ENCODE results near the gene ERBB2.

The ERBB2 gene

GRCh38 chr17:39661744-39662541 lies 37.9 kb upstream of the ERBB2 start:
- no peak for ATAC-seq (replicated peaks)
- no peak overlapping the region for H3K27ac Mint-ChIP-seq
- DNase-seq, result no peak
- H3K36me3 Mint-ChIP-seq, result peaks cover 32 to 51% of the 10 kb centered on the region in 2 donors
- peaks cover 64 to 86% of the 10 kb centered on the region in 2 donors for H3K4me1 Mint-ChIP-seq
- H3K4me3 Mint-ChIP-seq, result no peak overlapping the region
- no peaks in the 10 kb centered on the region for H3K9me3 Mint-ChIP-seq
- H3K27me3 Mint-ChIP-seq, result peaks cover 4 to 11% of the 10 kb centered on the region in 2 donors

DNA sequence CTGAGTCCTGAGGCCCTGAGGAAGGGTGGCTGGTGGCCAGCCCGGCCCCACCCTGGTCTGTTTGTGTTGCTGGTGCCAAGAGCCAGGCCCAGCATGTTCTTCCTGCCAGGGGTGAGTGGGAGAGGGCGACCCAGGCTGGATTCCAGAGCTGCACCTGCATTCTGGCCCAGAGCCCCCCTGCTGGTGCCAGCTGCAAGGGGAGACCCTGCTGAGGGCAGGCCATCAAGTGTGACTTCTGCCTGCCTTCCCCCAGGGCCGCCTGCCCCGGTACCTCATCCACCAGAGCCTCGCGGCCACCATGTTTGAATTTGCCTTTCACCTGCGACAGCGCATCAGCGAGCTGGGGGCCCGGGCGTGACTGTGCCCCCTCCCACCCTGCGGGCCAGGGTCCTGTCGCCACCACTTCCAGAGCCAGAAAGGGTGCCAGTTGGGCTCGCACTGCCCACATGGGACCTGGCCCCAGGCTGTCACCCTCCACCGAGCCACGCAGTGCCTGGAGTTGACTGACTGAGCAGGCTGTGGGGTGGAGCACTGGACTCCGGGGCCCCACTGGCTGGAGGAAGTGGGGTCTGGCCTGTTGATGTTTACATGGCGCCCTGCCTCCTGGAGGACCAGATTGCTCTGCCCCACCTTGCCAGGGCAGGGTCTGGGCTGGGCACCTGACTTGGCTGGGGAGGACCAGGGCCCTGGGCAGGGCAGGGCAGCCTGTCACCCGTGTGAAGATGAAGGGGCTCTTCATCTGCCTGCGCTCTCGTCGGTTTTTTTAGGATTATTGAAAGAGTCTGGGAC lies 37.1 kb upstream of the ERBB2 start:
- DNase-seq (no peak), ATAC-seq (replicated peaks) (no peak)
- Mint-ChIP-seq H3K4me3 (no peak overlapping the region), H3K9me3 (no peaks in the 10 kb centered on the region), H3K4me1 (peaks cover 63 to 86% of the 10 kb centered on the region in 2 donors), H3K27ac (no peak overlapping the region), H3K27me3 (peaks cover 4 to 14% of the 10 kb centered on the region in 2 donors), H3K36me3 (peaks cover 29 to 48% of the 10 kb centered on the region in 2 donors)

DNA sequence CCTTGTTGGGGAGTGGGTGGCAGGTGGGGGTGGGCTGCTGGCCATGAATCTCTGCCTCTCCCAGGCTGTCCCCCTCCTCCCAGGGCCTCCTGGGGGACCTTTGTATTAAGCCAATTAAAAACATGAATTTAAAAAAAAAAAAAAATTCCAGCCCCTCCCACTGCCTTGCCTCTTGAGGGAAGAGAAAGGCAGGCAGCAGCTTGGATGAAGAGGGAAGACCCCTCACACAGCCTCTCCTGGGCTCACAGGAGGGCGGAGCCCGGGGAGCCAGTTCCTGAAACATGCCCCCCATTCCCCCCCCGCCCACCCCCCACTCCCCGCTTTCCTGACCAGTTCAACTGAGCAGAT lies 36.5 kb upstream of the ERBB2 start:
- DNase-seq, result no peak
- Mint-ChIP-seq H3K9me3 (no peaks in the 10 kb centered on the region), H3K27me3 (peaks cover 5 to 15% of the 10 kb centered on the region in 2 donors), H3K36me3 (peaks cover 27 to 42% of the 10 kb centered on the region in 2 donors), H3K4me1 (peaks cover 58 to 86% of the 10 kb centered on the region in 2 donors), H3K4me3 (no peak overlapping the region), H3K27ac (no peak overlapping the region)
- ATAC-seq (replicated peaks), result no peak

DNA sequence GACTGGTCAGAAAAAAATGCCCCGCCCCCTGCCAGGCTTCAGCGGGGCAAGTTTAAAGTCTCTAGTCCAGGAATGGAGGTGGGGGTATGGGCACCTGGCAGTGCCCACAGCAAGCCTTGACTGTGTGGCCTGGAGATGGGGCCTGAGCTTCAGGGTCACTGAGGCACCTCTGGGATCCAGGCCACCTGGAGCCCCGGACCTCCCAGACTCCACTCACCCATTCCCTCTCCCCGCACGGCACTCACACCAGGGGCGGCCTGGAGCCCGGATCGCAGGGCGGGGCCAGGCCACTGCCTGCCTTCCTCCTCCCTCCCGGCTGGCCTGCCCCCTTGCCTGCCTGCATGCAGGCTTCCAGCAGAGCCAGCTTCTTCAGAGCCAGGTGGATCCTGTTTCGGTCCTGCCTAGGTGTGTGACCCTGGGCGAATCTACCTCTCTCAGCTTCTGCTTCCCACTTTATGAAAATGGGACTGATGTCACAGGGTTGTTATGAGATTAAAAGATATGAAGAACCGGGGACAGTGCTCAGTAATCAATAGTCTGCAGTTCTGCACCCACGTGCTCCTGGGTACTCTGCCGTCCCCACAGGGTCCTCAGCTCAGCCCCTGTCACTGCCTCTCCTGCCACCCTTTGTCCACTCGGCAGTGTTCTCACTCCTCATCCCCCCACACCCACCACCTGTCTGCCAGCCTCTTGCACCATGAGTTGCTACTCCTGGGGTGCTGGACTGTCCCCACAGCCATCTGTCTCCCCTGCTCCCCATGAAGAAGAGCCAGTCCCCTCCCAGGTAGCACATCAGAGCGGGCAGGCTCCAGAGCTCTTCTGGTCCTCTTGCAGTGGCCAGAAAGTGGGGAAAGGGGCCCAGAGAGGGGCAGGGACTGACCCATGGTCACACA lies 35.9 kb upstream of the ERBB2 start:
- Mint-ChIP-seq H3K27ac (peak overlapping the region; percentile 62), H3K36me3 (peaks cover 28 to 36% of the 10 kb centered on the region in 2 donors), H3K4me3 (no peak overlapping the region), H3K9me3 (no peaks in the 10 kb centered on the region), H3K27me3 (peaks cover 10 to 22% of the 10 kb centered on the region in 2 donors), H3K4me1 (peaks cover 58 to 86% of the 10 kb centered on the region in 2 donors)
- no peak for DNase-seq
- ATAC-seq (replicated peaks), result no peak

DNA sequence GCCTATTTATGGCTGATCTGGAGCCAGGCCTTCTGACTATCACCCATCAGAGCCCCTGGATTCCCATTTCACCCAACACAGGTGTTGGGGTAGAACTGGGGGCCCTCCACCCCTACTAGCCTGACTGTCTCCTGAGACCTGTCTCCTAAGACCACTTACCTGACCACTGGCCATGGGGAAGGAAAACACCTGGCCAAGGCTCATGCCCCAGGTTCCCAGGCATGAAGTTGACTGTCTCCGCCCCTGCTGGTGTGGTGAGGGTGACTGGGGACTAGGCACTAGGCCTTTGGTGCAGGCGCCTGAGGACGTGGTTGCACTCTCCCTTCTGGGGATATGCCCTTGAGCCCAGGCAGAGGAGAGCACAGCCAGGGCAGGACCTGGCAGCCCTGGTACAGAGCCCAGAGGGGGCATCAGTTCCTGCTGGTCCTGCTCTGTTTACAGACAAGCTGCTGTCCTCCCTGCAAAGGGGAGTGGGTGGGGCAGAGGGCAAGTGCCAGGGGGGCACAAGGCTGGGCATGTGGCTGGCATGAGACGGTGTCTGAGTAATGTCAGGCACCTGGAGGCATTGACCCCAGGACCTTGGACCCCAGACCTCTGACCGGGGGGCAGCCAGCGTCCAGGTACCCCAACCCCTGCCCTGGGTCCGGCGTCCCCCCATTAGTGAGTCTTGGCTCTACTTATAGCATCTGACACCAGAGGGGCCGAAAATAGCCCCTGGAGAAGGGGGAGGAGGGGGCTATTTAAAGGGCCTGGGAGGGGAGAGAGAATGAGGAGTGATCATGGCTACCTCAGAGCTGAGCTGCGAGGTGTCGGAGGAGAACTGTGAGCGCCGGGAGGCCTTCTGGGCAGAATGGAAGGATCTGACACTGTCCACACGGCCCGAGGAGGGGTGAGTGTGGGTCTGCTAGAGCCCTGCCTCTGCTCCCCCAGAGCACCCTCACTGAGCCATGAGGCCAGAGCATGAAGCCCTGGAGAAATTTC lies 35.0 kb upstream of the ERBB2 start, which contains the start of gene TCAP:
Gene TCAP, plus strand, starts transcription at position 769 of the 981 bp plus-strand sequence. Its CDS starts 11 bp downstream, at position 780.
- DNase-seq, result no peak
- H3K36me3 Mint-ChIP-seq, result peaks cover 28 to 29% of the 10 kb centered on the region in 2 donors
- no peak for ATAC-seq (replicated peaks)
- peak within 1 kb of the TSS; percentile 62 for H3K27ac Mint-ChIP-seq
- no peaks in the 10 kb centered on the region for H3K9me3 Mint-ChIP-seq
- peaks cover 48 to 83% of the 10 kb centered on the region in 2 donors for H3K4me1 Mint-ChIP-seq
- H3K4me3 Mint-ChIP-seq, result no peak within 1 kb of the TSS
- H3K27me3 Mint-ChIP-seq, result peaks cover 10 to 23% of the 10 kb centered on the region in 2 donors

- ATAC-seq (replicated peaks) (peak in 1 of 2 donors; percentile 38), DNase-seq (no peak)
- Mint-ChIP-seq H3K9me3 (no peaks in the 10 kb centered on the region), H3K4me1 (peaks cover 41 to 79% of the 10 kb centered on the region in 2 donors), H3K36me3 (peaks cover 21 to 22% of the 10 kb centered on the region in 2 donors), H3K27ac (peak overlapping the region; percentile 25), H3K4me3 (no peak overlapping the region), H3K27me3 (peaks cover 10 to 23% of the 10 kb centered on the region in 2 donors)
These were observed 34.1 kb upstream of the ERBB2 start for GRCh38 chr17:39665642-39666224.

DNA sequence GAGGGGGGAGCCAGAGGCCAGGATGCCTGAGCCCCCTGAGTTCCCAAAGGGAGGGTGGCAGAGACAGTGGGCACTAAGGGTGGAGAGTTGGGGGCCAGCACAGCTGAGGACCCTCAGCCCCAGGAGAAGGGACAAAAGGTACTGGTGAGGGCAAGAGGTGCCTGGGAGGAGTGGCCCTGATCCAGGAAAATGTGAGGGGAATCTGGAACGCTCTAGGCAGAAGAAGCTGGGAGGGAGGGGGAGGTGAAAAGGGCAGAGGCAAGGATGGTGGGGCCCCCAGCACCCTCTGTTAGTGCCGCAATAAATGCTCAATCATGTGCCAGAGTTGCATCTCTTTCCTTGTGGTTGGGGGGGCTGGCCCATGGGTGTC lies 33.6 kb upstream of the ERBB2 start:
- Mint-ChIP-seq H3K4me3 (no peak overlapping the region), H3K9me3 (no peaks in the 10 kb centered on the region), H3K27me3 (peaks cover 10 to 23% of the 10 kb centered on the region in 2 donors), H3K4me1 (peaks cover 36 to 75% of the 10 kb centered on the region in 2 donors), H3K27ac (no peak overlapping the region), H3K36me3 (peaks cover 16 to 17% of the 10 kb centered on the region in 2 donors)
- DNase-seq (no peak), ATAC-seq (replicated peaks) (no peak)

DNA sequence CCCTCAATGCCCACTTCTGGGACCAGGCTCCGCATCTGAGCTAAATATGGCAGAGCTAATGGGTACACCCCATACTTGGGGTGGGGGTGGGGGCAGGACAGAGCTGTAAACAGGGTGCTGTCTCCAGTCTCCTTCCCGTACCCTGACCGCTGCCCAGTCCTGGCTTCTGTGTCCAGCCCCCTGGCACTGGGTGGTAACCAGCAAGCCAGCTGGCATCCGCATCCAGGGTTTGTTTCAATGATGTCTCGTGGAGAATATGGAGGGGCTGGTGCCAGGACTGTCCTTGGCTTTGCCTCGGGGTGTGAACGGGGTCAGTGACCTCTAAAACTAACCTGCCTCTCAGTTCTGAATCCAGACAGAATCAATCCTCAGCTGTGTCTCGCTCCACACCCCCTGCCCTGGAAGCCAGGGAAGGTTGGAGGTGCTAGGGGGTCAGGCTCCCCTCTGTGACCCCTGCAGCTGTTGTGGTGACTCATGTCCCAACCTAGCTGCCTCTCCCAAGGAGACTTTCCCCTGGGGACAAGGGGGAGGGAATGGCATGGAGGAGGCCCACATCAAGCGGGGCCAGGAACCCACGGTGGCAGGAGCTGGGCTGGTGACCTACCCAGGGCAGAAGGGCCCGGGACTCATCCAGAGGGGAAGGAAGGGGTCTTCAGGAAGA lies 33.1 kb upstream of the ERBB2 start:
- no peaks in the 10 kb centered on the region for H3K9me3 Mint-ChIP-seq
- peak overlapping the region in 1 of 2 donors; percentile 85 for H3K4me3 Mint-ChIP-seq
- DNase-seq (no peak), ATAC-seq (replicated peaks) (no peak)
- H3K27me3 Mint-ChIP-seq, result peaks cover 10 to 24% of the 10 kb centered on the region in 2 donors
- peak overlapping the region; percentile 76 for H3K27ac Mint-ChIP-seq
- peaks cover 11 to 12% of the 10 kb centered on the region in 2 donors for H3K36me3 Mint-ChIP-seq
- peaks cover 32 to 75% of the 10 kb centered on the region in 2 donors for H3K4me1 Mint-ChIP-seq

GRCh38 chr17:39667262-39667944 lies 32.5 kb upstream of the ERBB2 start:
- peaks cover 37 to 76% of the 10 kb centered on the region in 2 donors for H3K4me1 Mint-ChIP-seq
- H3K27ac Mint-ChIP-seq, result peak overlapping the region; percentile 76
- H3K36me3 Mint-ChIP-seq, result peaks cover 10 to 15% of the 10 kb centered on the region in 2 donors

GRCh38 chr17:39667945-39668924 lies 31.6 kb upstream of the ERBB2 start, which contains the start of gene PNMT:
Gene PNMT, plus strand, starts transcription at chr17:39668453. Its CDS starts 23 bp downstream, at chr17:39668476.
- peak within 1 kb of the TSS; percentile 84 for H3K27ac Mint-ChIP-seq
- peak; percentile 71 to 77 for ATAC-seq (replicated peaks)

More at GRCh38 chr17:39667262-39667944, 32.5 kb upstream of the ERBB2 start:
- Mint-ChIP-seq H3K4me3 (peak overlapping the region; percentile 61 to 85), H3K27me3 (peaks cover 10 to 28% of the 10 kb centered on the region in 2 donors), H3K9me3 (no peaks in the 10 kb centered on the region)
- ATAC-seq (replicated peaks), result peak in 1 of 2 donors; percentile 33
- no peak for DNase-seq

More at GRCh38 chr17:39667945-39668924, 31.6 kb upstream of the ERBB2 start, which contains the start of gene PNMT:
- peaks cover 37 to 77% of the 10 kb centered on the region in 2 donors for H3K4me1 Mint-ChIP-seq
- peaks cover 10 to 28% of the 10 kb centered on the region in 2 donors for H3K27me3 Mint-ChIP-seq
- no peaks in the 10 kb centered on the region for H3K9me3 Mint-ChIP-seq
- peak within 1 kb of the TSS; percentile 61 to 85 for H3K4me3 Mint-ChIP-seq
- peaks cover 11% of the 10 kb centered on the region in 2 donors for H3K36me3 Mint-ChIP-seq
- DNase-seq, result peak; percentile 52
